Cardiac muscle cell (in vitro differentiated cells and primary cell): ENCODE data around the gene DNM3. TPM values are rescaled to one million over a fixed set of nuclear protein-coding genes. Genes with fewer than 3 reads are reported as not detected.

Experiments used
- DNase-seq, 2 donors: peaks; one replicate each; pipeline versions ENCODE4 v3.0.0 to v3.0.0-alpha.2; 2010 to 2017; ENCODE audit warnings: low read depth in 1 of 2, low spot score in 1 of 2
- H3K27ac ChIP-seq: fragments of 200-600 bp; sonication (generic); 2 replicates; pipeline ENCODE4 v1.5.1; 2016
- H3K27me3 ChIP-seq: fragments of 200-600 bp; sonication (generic); 2 replicates; pipeline ENCODE4 v1.6.0; 2016; ENCODE audit warnings: control low read depth
- H3K36me3 ChIP-seq: fragments of 200-600 bp; sonication (generic); 2 replicates; pipeline ENCODE4 v1.5.1; 2016; ENCODE audit warnings: control low read depth
- H3K4me1 ChIP-seq: fragments of 200-600 bp; sonication (generic); 2 replicates; pipeline ENCODE4 v1.8.1; 2017; ENCODE audit warnings: low read depth, mild to moderate bottlenecking, mixed run types
- H3K4me3 ChIP-seq: fragments of 200-600 bp; sonication (generic); 2 replicates; pipeline ENCODE4 v1.5.1; 2016; ENCODE audit warnings: mild to moderate bottlenecking
- H3K9me3 ChIP-seq: fragments of 200-600 bp; sonication (generic); 2 replicates; pipeline ENCODE4 v1.5.1; 2017; ENCODE audit warnings: low read depth, mild to moderate bottlenecking, control low read depth
- CTCF ChIP-seq: IDR thresholded peaks from 2 replicates; pipeline ENCODE4 v1.5.1; 2012; ENCODE audit warnings: low read depth, mild to moderate bottlenecking, low read length
- polyA plus RNA-seq: library from polyadenylated mRNA; unstranded; fragments of >200 nt; fragmentation: Nextera tagmentation; extraction: Ambion mirVana; gene quantifications from 2 replicates; pipeline ENCODE4 v1.2.1, GENCODE V29; 2016
- total RNA-seq: library from RNA; depleted of rRNA; stranded (reverse); fragments of >200 nt; gene quantifications from 2 replicates; pipeline ENCODE4 v1.2.3, GENCODE V29; 2016

The DNM3 gene
- total RNA-seq (0.42 and 0.56 TPM in 2 replicates), polyA plus RNA-seq (0.49 TPM in 1 of 2 replicates, not detected in the other)

- TF ChIP-seq CTCF = no peak
- Histone ChIP-seq H3K4me1 (no peaks in the 10 kb centered on the region), H3K4me3 (peak within 1 kb of the TSS; percentile 57), H3K36me3 (no peaks in the 10 kb centered on the region), H3K27ac (no peak within 1 kb of the TSS), H3K27me3 (peaks cover 50% of the 10 kb centered on the region), H3K9me3 (no peaks in the 10 kb centered on the region)
- DNase-seq = peak; percentile 88 to 91
Observed at GRCh38 chr1:171841050-171841910, at the start of gene DNM3. Gene DNM3 (plus strand): TSS chr1:171841498. CDS start chr1:171841657, 159 bp downstream.

GRCh38 chr1:171792656-171793369 lies 48.5 kb upstream of the DNM3 start:
- Histone ChIP-seq H3K4me3 (no peak overlapping the region), H3K4me1 (no peaks in the 10 kb centered on the region), H3K27ac (no peak overlapping the region), H3K9me3 (no peaks in the 10 kb centered on the region), H3K36me3 (peaks cover 63% of the 10 kb centered on the region), H3K27me3 (no peaks in the 10 kb centered on the region)
- no peak for TF ChIP-seq CTCF
- DNase-seq = no peak

- no peak for TF ChIP-seq CTCF
- Histone ChIP-seq H3K4me1 (no peaks in the 10 kb centered on the region), H3K4me3 (no peak overlapping the region), H3K27ac (no peak overlapping the region), H3K36me3 (peaks cover 59% of the 10 kb centered on the region), H3K27me3 (no peaks in the 10 kb centered on the region), H3K9me3 (no peaks in the 10 kb centered on the region)
- no peak for DNase-seq
Observed at GRCh38 chr1:171793636-171794035, 47.7 kb upstream of the DNM3 start.

GRCh38 chr1:171794085-171794484 lies 47.2 kb upstream of the DNM3 start:
- Histone ChIP-seq H3K4me1 (no peaks in the 10 kb centered on the region), H3K27ac (no peak overlapping the region), H3K36me3 (peaks cover 55% of the 10 kb centered on the region), H3K27me3 (no peaks in the 10 kb centered on the region), H3K4me3 (no peak overlapping the region), H3K9me3 (no peaks in the 10 kb centered on the region)
- no peak for TF ChIP-seq CTCF
- peak in 1 of 2 donors; percentile 29 for DNase-seq

- H3K27ac ChIP-seq = no peak overlapping the region
Observed at GRCh38 chr1:171796592-171796991, 44.7 kb upstream of the DNM3 start.

More at GRCh38 chr1:171796592-171796991, 44.7 kb upstream of the DNM3 start:
- H3K27me3 ChIP-seq = no peaks in the 10 kb centered on the region
- no peaks in the 10 kb centered on the region for H3K9me3 ChIP-seq
- DNase-seq = no peak
- peaks cover 37% of the 10 kb centered on the region for H3K36me3 ChIP-seq
- H3K4me1 ChIP-seq = peaks cover 3% of the 10 kb centered on the region
- no peak overlapping the region for H3K4me3 ChIP-seq
- no peak for TF ChIP-seq CTCF
